ENCODE measurements around the gene TMEM119. TPM values are rescaled to one million over a fixed set of nuclear protein-coding genes. Genes with fewer than 3 reads are reported as not detected.

TMEM119 gene
- total RNA-seq, 1 experiment from 2014 or later = not detected

GRCh38 chr12:108589028-108589839 lies 8.7 kb downstream of the TMEM119 start:
- Mint-ChIP-seq H3K36me3 (ENCODE audit: insufficient read depth, unreplicated experiment) (no peaks in the 10 kb centered on the region), H3K4me1 (ENCODE audit: low read depth, unreplicated experiment) (no peaks in the 10 kb centered on the region), H3K4me3 (ENCODE audit: low read depth, unreplicated experiment) (no peak overlapping the region), H3K9me3 (ENCODE audit: low read depth, unreplicated experiment) (no peaks in the 10 kb centered on the region), H3K27ac (ENCODE audit: unreplicated experiment) (no peak overlapping the region), H3K27me3 (ENCODE audit: unreplicated experiment) (peaks cover 67% of the 10 kb centered on the region)
- intact Hi-C loops (cut with micrococcal nuclease; ENCODE audit: unreplicated experiment) = no loop called here
- TF ChIP-seq, protein P1, sequence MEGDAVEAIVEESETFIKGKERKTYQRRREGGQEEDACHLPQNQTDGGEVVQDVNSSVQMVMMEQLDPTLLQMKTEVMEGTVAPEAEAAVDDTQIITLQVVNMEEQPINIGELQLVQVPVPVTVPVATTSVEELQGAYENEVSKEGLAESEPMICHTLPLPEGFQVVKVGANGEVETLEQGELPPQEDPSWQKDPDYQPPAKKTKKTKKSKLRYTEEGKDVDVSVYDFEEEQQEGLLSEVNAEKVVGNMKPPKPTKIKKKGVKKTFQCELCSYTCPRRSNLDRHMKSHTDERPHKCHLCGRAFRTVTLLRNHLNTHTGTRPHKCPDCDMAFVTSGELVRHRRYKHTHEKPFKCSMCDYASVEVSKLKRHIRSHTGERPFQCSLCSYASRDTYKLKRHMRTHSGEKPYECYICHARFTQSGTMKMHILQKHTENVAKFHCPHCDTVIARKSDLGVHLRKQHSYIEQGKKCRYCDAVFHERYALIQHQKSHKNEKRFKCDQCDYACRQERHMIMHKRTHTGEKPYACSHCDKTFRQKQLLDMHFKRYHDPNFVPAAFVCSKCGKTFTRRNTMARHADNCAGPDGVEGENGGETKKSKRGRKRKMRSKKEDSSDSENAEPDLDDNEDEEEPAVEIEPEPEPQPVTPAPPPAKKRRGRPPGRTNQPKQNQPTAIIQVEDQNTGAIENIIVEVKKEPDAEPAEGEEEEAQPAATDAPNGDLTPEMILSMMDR (IDR thresholded peaks at IDR 0.05; ENCODE audit: unreplicated experiment) = no peak
- CTCF ChIA-PET = interaction anchor here (0.7 kb wide), 1 partner anchor 826 kb away, joined by 3 read pairs; no protein-coding TSS in a partner anchor
- DNase-seq = no peak
- BruUV-seq (replicated peaks) = no TSS peak

GRCh38 chr12:108587826-108588225 lies 10.1 kb downstream of the TMEM119 start:
- BruUV-seq (replicated peaks) = no TSS peak
- Mint-ChIP-seq H3K4me3 (ENCODE audit: low read depth, unreplicated experiment) (no peak overlapping the region), H3K4me1 (ENCODE audit: low read depth, unreplicated experiment) (no peaks in the 10 kb centered on the region), H3K9me3 (ENCODE audit: low read depth, unreplicated experiment) (no peaks in the 10 kb centered on the region), H3K27me3 (ENCODE audit: unreplicated experiment) (peaks cover 82% of the 10 kb centered on the region), H3K27ac (ENCODE audit: unreplicated experiment) (no peak overlapping the region), H3K36me3 (ENCODE audit: insufficient read depth, unreplicated experiment) (no peaks in the 10 kb centered on the region)
- CTCF ChIA-PET = no interaction called here
- intact Hi-C loops (cut with micrococcal nuclease; ENCODE audit: unreplicated experiment) = no loop called here
- no peak for DNase-seq
- TF ChIP-seq, protein P1 (IDR thresholded peaks at IDR 0.05; ENCODE audit: unreplicated experiment) = no peak

DNA sequence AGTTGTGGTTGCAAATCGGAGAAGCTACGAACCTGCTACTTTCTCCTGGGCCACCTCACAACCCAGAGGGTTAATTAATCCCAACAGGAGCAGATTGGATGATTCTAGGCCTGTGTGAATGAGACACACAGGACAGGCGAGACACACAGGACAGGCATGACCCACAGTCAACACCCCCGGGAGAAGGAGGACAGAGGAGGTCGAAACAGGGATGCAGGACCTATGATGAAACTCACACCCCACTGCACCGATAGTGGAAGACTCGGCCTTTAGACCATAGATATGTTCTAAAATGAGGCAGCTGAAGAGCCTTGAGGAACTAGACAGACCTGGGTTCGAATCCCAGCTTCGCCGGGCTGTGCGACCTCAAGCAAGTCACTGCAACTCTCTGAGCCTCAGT lies 11.6 kb downstream of the TMEM119 start:
- no TSS peak for BruUV-seq (replicated peaks)
- Mint-ChIP-seq H3K4me3 (ENCODE audit: low read depth, unreplicated experiment) (no peak overlapping the region), H3K27ac (ENCODE audit: unreplicated experiment) (no peak overlapping the region), H3K9me3 (ENCODE audit: low read depth, unreplicated experiment) (no peaks in the 10 kb centered on the region), H3K4me1 (ENCODE audit: low read depth, unreplicated experiment) (no peaks in the 10 kb centered on the region), H3K27me3 (ENCODE audit: unreplicated experiment) (peaks cover 84% of the 10 kb centered on the region), H3K36me3 (ENCODE audit: insufficient read depth, unreplicated experiment) (no peaks in the 10 kb centered on the region)
- intact Hi-C loops (cut with micrococcal nuclease; ENCODE audit: unreplicated experiment) = no loop called here
- CTCF ChIA-PET = no interaction called here
- TF ChIP-seq, protein P1 (IDR thresholded peaks at IDR 0.05; ENCODE audit: unreplicated experiment) = no peak
- DNase-seq = no peak

- no TSS peak for BruUV-seq (replicated peaks)
- TF ChIP-seq, protein P1 (IDR thresholded peaks at IDR 0.05; ENCODE audit: unreplicated experiment) = no peak
- CTCF ChIA-PET = no interaction called here
- Mint-ChIP-seq H3K27me3 (ENCODE audit: unreplicated experiment) (peaks cover 80% of the 10 kb centered on the region), H3K9me3 (ENCODE audit: low read depth, unreplicated experiment) (no peaks in the 10 kb centered on the region), H3K27ac (ENCODE audit: unreplicated experiment) (no peak overlapping the region), H3K36me3 (ENCODE audit: insufficient read depth, unreplicated experiment) (no peaks in the 10 kb centered on the region), H3K4me1 (ENCODE audit: low read depth, unreplicated experiment) (no peaks in the 10 kb centered on the region), H3K4me3 (ENCODE audit: low read depth, unreplicated experiment) (no peak overlapping the region)
- intact Hi-C loops (cut with micrococcal nuclease; ENCODE audit: unreplicated experiment) = no loop called here
- DNase-seq = no peak
Observed at GRCh38 chr12:108585864-108586263, 12.0 kb downstream of the TMEM119 start.

Measured in Calu3 (cell line).